ENCODE measurements around the gene POPDC3. TPM values are rescaled to one million over a fixed set of nuclear protein-coding genes. Genes with fewer than 3 reads are reported as not detected.

Gene POPDC3
- total and polyA plus RNA-seq, 11 donors: 29.3 to 59.7 (median 53.0) TPM

- ATAC-seq: no peak
- TF ChIP-seq CTCF (IDR thresholded peaks at IDR 0.05): no peak
- no peak for TF ChIP-seq POLR2A (IDR thresholded peaks at IDR 0.05)
- Histone ChIP-seq H3K27me3 (no peaks in the 10 kb centered on the region), H3K4me1 (peaks cover 0 to 7% (median 0%) of the 10 kb centered on the region in 12 donors), H3K36me3 (no peaks in the 10 kb centered on the region), H3K4me3 (no peak overlapping the region), H3K9me3 (no peaks in the 10 kb centered on the region), H3K27ac (no peak overlapping the region)
- WGBS, 4 donors: 74 to 95% (median 83%) methylated on average over 1 of the region's 1 CpG
- intact Hi-C loops (cut with DNase I): no loop called here
- no peak for DNase-seq
Observed at GRCh38 chr6:105212587-105212986, 32.8 kb upstream of the POPDC3 start.

- intact Hi-C loops (cut with DNase I): no loop called here
- WGBS, 4 donors: 86 to 93% (median 90%) methylated on average over 3 of the region's 3 CpGs
Observed at GRCh38 chr6:105211831-105212230, 32.0 kb upstream of the POPDC3 start.

GRCh38 chr6:105210932-105211531 is 31.2 kb upstream of the POPDC3 start:
- H3K9me3 ChIP-seq: no peaks in the 10 kb centered on the region
- peak in 2 of 4 donors; percentile 30 to 83 for ATAC-seq
- TF ChIP-seq CTCF (IDR thresholded peaks at IDR 0.05): no peak
- peak overlapping the region in 1 of 12 donors; percentile 30 for H3K27ac ChIP-seq
- intact Hi-C loops (cut with DNase I): no loop called here
- 75 to 96% (median 88%) methylated on average over 1 of the region's 1 CpG for WGBS, 4 donors
- H3K36me3 ChIP-seq: no peaks in the 10 kb centered on the region
- H3K27me3 ChIP-seq: no peaks in the 10 kb centered on the region
- no peak overlapping the region for H3K4me3 ChIP-seq
- DNase-seq: no peak
- H3K4me1 ChIP-seq: peaks cover 0 to 7% (median 0%) of the 10 kb centered on the region in 12 donors

More at GRCh38 chr6:105211831-105212230, 32.0 kb upstream of the POPDC3 start:
- no peaks in the 10 kb centered on the region for H3K9me3 ChIP-seq
- H3K27me3 ChIP-seq: no peaks in the 10 kb centered on the region
- TF ChIP-seq POLR2A (IDR thresholded peaks at IDR 0.05): no peak
- TF ChIP-seq CTCF (IDR thresholded peaks at IDR 0.05): no peak
- no peaks in the 10 kb centered on the region for H3K36me3 ChIP-seq
- ATAC-seq (no peak), DNase-seq (no peak)
- no peak overlapping the region for H3K4me3 ChIP-seq
- H3K4me1 ChIP-seq: peaks cover 0 to 7% (median 0%) of the 10 kb centered on the region in 12 donors
- H3K27ac ChIP-seq: no peak overlapping the region

GRCh38 chr6:105209950-105210706 is 30.3 kb upstream of the POPDC3 start:
- H3K4me3 ChIP-seq: no peak overlapping the region
- no peaks in the 10 kb centered on the region for H3K9me3 ChIP-seq
- DNase-seq: no peak
- TF ChIP-seq POLR2A (IDR thresholded peaks at IDR 0.05): no peak
- no peak for TF ChIP-seq CTCF (IDR thresholded peaks at IDR 0.05)
- no peaks in the 10 kb centered on the region for H3K36me3 ChIP-seq
- no peaks in the 10 kb centered on the region for H3K27me3 ChIP-seq
- peaks cover 0 to 7% (median 0%) of the 10 kb centered on the region in 12 donors for H3K4me1 ChIP-seq
- peak overlapping the region in 1 of 12 donors; percentile 30 for H3K27ac ChIP-seq
- WGBS, 4 donors: 66 to 78% (median 70%) methylated on average over 4 to 5 of the region's 5 CpGs
- intact Hi-C loops (cut with DNase I): no loop called here
- ATAC-seq: peak in 1 of 4 donors; percentile 53
